BLaER1 (cell line): ENCODE measurements around the gene SLC25A44.

Experiments used
- H3K27ac ChIP-seq: shearing (Covaris generic); formaldehyde crosslinking; 2 replicates; pipeline ENCODE4 v1.8.1; 2022
- H3K27me3 ChIP-seq: shearing (Covaris generic); formaldehyde crosslinking; 2 replicates; pipeline ENCODE4 v1.8.1; 2022
- H3K36me3 ChIP-seq: shearing (Covaris generic); formaldehyde crosslinking; 2 replicates; pipeline ENCODE4 v1.8.1; 2022
- H3K4me1 ChIP-seq: shearing (Covaris generic); formaldehyde crosslinking; 2 replicates; pipeline ENCODE4 v1.8.1; 2022
- H3K4me2 ChIP-seq: shearing (Covaris generic); formaldehyde crosslinking; 2 replicates; pipeline ENCODE4 v1.8.1; 2022
- H3K4me3 ChIP-seq: shearing (Covaris generic); formaldehyde crosslinking; 2 replicates; pipeline ENCODE4 v1.8.1; 2022
- H3K9ac ChIP-seq: shearing (Covaris generic); formaldehyde crosslinking; 2 replicates; pipeline ENCODE4 v1.8.1; 2022
- H3K9me3 ChIP-seq: shearing (Covaris generic); formaldehyde crosslinking; 2 replicates; pipeline ENCODE4 v1.8.1; 2022
- H4K20me1 ChIP-seq: shearing (Covaris generic); formaldehyde crosslinking; 2 replicates; pipeline ENCODE4 v1.8.1; 2022
- Cebpa-rat ChIP-seq: shearing (Covaris generic); IDR thresholded peaks from 2 replicates; pipeline ENCODE4 v1.8.1; 2022

Gene SLC25A44

DNA sequence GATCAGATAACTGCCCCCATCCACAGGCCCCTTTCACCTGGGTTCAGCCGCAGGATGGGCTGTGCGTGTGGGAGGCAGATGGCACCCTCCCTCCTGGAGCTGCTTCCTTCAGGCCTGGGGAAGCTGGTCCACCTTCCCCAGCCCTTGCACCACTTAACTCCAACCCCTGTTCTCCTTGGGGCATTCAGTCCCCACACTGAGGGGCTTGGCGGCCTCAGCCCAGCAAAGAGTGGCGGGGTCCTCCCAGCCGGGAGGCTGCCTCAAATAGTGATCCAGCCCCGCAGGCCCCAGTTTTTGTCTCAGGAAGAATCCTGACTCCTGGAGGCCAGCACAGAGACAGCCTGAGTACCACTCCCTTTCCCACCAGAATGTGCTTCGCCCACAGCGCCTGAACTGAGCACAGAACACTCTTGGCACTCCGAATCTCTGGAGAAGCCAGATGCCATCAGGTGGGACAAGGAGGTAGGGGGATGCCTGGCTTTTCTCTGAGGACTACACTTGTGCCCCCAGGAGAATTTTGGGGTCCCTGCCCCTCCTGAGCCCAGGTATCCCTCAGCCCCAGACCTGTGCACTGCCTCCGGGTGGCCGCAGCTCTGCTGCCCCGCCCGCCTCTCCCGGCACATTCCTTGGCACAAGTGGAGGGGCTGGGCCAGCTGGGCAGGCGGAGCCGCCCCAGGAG, 53.0 kb downstream of the SLC25A44 start:
- Histone ChIP-seq H3K4me3 (no peak overlapping the region), H3K27me3 (peaks cover 23% of the 10 kb centered on the region), H4K20me1 (peaks cover 93% of the 10 kb centered on the region), H3K9me3 (no peaks in the 10 kb centered on the region), H3K36me3 (peaks cover 49% of the 10 kb centered on the region), H3K4me1 (peaks cover 37% of the 10 kb centered on the region), H3K27ac (no peak overlapping the region; the same call in 1 of the 2 replicates), H3K9ac (no peak overlapping the region), H3K4me2 (peak overlapping the region; percentile 99)
- no peak for TF ChIP-seq Cebpa-rat

DNA sequence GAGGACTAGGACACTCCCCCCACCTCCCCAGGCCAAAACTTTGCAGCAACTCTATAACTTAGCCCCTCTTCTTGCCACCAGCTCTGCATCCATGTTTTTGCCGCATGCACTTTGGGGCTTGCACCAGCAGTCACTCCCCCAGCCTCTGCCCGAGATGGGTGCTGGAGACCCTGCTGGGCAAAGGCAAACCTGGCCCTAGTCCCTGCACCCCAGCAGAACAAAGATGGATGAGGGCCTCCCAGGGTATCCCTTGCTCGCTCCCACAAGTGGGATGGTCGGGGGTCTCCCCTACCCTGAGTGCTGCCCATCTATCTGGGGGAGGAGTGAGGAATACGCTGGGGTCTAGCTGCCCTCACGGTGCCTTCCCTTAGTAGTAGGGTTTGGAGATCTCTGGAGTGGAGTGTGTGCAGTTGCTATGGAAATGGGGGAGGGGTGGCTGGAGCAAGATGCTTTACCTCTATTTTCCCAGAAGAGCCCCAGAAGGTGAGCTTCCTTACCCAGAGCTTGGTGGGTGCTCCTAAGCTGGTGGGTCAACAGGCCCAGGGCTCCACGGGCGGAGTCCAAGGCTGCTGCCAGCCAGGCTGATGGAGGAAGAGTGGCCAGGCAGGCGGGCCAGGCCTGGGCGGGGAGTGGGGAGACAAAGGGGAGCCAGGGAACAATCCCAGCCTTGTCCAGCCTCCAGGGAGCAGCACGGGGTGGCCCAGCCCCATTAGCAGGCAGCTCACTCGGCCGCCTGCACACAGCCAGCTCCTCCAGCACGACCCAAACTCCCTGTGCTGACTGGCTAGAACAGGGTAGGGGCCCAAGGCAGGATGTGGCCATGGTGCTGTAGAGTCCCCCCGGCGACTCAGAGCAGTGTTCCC, 53.8 kb downstream of the SLC25A44 start, which contains the start of gene PAQR6:
Gene PAQR6 (minus strand): TSS at position 597 of the 863 bp plus-strand sequence. CDS start 1,325 bp downstream, outside the sequence.
- Histone ChIP-seq H3K27ac (no peak within 1 kb of the TSS; the same call in 1 of the 2 replicates), H3K4me3 (no peak within 1 kb of the TSS)
- TF ChIP-seq Cebpa-rat = no peak

DNA sequence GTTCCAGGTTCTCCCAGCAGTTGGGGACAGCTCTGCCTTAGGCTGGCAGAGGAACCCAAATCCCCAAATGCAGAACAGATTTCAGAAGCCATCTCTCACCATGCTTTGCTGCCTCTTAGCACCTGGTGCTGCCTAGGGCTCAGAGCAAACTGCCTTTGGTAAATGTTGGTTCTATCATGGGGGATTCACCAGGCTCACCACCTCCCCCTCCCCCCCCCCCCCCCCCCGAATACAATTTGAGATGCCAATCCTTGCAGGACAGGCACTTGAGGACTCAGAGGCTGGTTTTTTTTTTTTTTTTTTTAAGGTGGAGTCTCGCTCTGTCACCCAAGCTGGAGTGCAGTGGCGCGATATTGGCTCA, 54.4 kb downstream of the SLC25A44 start:
- Histone ChIP-seq H3K4me3 (no peak overlapping the region), H3K36me3 (peaks cover 63% of the 10 kb centered on the region), H3K9ac (no peak overlapping the region), H3K27me3 (peaks cover 23% of the 10 kb centered on the region), H3K4me1 (peaks cover 27% of the 10 kb centered on the region), H4K20me1 (peaks cover 89% of the 10 kb centered on the region), H3K27ac (no peak overlapping the region), H3K4me2 (no peak overlapping the region), H3K9me3 (no peaks in the 10 kb centered on the region)
- TF ChIP-seq Cebpa-rat = no peak

More for the DNA sequence above, 53.8 kb downstream of the SLC25A44 start, which contains the start of gene PAQR6:
- Histone ChIP-seq H3K4me2 (peak within 1 kb of the TSS; percentile 99), H3K27me3 (peaks cover 23% of the 10 kb centered on the region), H3K9ac (no peak within 1 kb of the TSS), H4K20me1 (peaks cover 91% of the 10 kb centered on the region), H3K36me3 (peaks cover 57% of the 10 kb centered on the region), H3K9me3 (no peaks in the 10 kb centered on the region), H3K4me1 (peaks cover 29% of the 10 kb centered on the region)

DNA sequence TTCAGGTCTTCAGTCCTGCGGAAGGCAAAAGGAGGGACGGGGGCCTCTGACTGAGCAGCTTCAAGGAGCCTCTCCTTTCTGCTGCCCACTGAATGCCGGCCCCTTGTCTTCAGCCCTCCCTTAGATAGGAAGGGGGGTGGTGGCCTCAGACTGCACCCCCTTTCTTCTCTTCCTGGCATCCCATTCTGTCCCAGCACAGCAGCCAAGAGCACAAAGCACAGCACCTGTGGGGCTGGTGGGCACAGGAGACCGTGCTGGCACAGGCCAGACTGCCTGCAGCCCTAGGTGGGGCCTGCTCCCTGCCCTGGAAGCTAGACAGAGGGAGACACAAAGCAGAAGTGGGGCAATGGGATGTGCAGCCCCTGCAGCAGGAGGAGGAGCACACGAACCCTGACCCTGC, 55.7 kb downstream of the SLC25A44 start:
- Histone ChIP-seq H3K9ac (no peak overlapping the region), H3K4me3 (no peak overlapping the region), H4K20me1 (peaks cover 84% of the 10 kb centered on the region), H3K36me3 (peaks cover 72% of the 10 kb centered on the region), H3K27ac (no peak overlapping the region), H3K27me3 (peaks cover 15% of the 10 kb centered on the region), H3K4me2 (no peak overlapping the region), H3K4me1 (peaks cover 24% of the 10 kb centered on the region), H3K9me3 (no peaks in the 10 kb centered on the region)
- no peak for TF ChIP-seq Cebpa-rat

DNA sequence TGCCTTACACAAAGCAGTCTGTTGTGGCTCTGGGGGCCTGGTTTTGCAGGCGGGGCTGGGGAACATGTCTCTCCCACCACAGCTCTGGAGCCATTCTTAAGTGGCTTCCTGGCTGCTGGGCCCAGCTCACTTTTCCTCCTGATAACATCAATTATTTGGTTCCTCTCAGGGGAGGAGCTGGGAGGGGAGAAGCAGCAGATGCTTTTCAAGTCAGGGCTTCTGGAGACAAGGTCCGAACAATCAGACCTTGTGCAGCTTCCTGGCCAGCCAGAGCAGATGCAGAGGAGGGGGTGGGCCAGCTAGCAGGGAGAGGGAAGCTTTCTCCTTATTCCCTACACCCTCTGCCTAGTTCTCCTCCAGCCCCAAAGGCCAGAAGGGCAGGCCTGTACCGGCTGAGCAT, 57.6 kb downstream of the SLC25A44 start:
- no peaks in the 10 kb centered on the region for H3K9me3 ChIP-seq
- no peak overlapping the region for H3K9ac ChIP-seq
- H3K27me3 ChIP-seq = no peaks in the 10 kb centered on the region; the same call in 1 of the 2 replicates
- peaks cover 76% of the 10 kb centered on the region for H4K20me1 ChIP-seq
- H3K36me3 ChIP-seq = peaks cover 91% of the 10 kb centered on the region
- no peak for TF ChIP-seq Cebpa-rat
- H3K4me1 ChIP-seq = peaks cover 5% of the 10 kb centered on the region
- H3K27ac ChIP-seq = no peak overlapping the region
- H3K4me2 ChIP-seq = no peak overlapping the region
- no peak overlapping the region for H3K4me3 ChIP-seq

DNA sequence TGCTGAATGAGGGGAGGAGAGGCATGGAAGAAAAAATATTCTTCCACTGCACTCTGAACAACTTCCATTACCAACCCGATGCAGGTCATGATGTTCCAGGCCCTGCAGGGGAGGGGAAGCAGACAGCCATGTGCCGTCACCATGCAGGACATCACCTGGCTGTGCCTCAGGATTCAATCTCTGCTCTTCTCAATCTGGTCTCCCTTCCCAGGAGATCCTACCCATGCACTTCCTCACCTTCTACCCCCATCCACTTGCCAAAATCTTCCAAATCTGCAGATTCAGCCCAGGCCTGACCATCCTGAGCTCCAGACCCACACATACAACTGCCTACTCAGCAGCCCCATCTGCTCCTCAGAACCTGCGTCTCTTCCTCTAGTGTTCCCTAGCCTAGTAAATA, 59.7 kb downstream of the SLC25A44 start:
- Histone ChIP-seq H3K4me2 (no peak overlapping the region), H3K9me3 (no peaks in the 10 kb centered on the region), H3K27me3 (no peaks in the 10 kb centered on the region), H4K20me1 (peaks cover 65% of the 10 kb centered on the region), H3K4me3 (no peak overlapping the region), H3K36me3 (peaks cover 100% of the 10 kb centered on the region), H3K9ac (no peak overlapping the region), H3K27ac (no peak overlapping the region), H3K4me1 (no peaks in the 10 kb centered on the region)
- no peak for TF ChIP-seq Cebpa-rat

DNA sequence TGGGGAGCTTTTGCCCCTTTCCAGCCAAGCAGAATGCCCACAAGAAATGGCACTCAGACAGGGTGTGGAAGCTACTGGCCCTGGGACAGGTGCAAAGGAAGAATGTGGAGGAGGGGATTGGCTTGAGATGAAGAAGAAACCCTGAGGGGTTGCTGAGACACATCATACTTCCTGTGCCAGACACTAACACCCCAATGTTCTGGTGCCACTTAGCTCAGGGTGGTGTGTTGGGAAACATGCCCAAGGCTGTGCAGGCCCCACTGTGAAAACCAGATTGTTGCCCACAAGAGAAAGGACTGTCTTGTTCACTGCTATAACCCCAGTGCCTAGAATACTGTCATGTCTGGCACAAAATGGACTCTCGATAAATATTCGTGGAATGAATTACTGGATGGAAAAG, 63.8 kb downstream of the SLC25A44 start:
- no peak overlapping the region for H3K27ac ChIP-seq
- peaks cover 100% of the 10 kb centered on the region for H3K36me3 ChIP-seq
- H3K4me2 ChIP-seq = no peak overlapping the region
- TF ChIP-seq Cebpa-rat = no peak
- no peaks in the 10 kb centered on the region for H3K9me3 ChIP-seq
- no peaks in the 10 kb centered on the region for H3K4me1 ChIP-seq
- peaks cover 44% of the 10 kb centered on the region; the same call in 1 of the 2 replicates for H4K20me1 ChIP-seq
- no peak overlapping the region for H3K9ac ChIP-seq
- H3K4me3 ChIP-seq = no peak overlapping the region
- H3K27me3 ChIP-seq = no peaks in the 10 kb centered on the region

DNA sequence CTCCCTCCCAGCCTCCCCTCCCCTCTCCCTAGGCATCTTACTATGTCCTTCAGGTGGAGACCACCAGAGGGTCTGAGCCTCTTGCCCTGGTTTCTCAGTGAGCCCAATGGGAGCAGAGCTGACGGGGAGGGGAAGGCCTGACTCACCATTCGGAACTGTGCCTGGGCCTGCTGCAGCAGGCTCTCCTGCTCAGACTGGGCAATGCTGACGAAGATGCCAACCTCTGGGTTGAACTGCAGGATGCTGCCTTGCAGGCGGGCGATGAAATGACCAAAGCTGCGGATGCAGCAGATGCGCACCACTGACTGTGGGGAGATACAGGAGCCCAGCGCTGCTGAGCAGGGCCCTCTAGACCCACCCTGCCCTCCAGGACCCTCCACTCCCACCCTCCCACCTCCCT, 65.0 kb downstream of the SLC25A44 start:
- H3K9ac ChIP-seq = no peak overlapping the region

DNA sequence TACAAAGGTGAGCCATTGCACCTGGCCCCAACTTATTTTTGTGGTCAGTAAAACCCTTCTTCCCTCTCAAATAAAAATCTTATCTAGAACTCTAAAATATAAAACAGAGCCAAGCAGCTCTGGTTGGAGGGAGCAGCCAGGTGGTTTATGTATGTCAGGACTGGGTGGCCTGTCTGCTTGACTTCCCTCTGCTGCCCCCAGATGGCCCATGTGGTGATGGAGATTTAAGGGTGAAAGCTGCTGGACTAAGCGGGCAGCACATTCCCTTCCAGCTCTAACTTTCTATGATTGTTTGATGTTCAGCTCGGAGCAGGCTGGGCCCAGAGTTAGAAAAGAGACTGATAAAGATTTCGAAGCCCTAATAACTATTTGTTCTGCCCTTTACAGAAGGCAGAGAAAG, 65.9 kb downstream of the SLC25A44 start:
- Histone ChIP-seq H3K4me2 (no peak overlapping the region), H3K4me3 (no peak overlapping the region), H3K27ac (no peak overlapping the region), H3K9me3 (no peaks in the 10 kb centered on the region), H3K36me3 (peaks cover 100% of the 10 kb centered on the region), H4K20me1 (peaks cover 48% of the 10 kb centered on the region; the same call in 1 of the 2 replicates), H3K9ac (no peak overlapping the region), H3K27me3 (no peaks in the 10 kb centered on the region), H3K4me1 (no peaks in the 10 kb centered on the region)
- TF ChIP-seq Cebpa-rat = no peak

More for the DNA sequence above, 65.0 kb downstream of the SLC25A44 start:
- Histone ChIP-seq H3K27me3 (no peaks in the 10 kb centered on the region), H3K9me3 (no peaks in the 10 kb centered on the region), H4K20me1 (peaks cover 49% of the 10 kb centered on the region; the same call in 1 of the 2 replicates), H3K4me1 (no peaks in the 10 kb centered on the region), H3K36me3 (peaks cover 100% of the 10 kb centered on the region), H3K4me2 (no peak overlapping the region), H3K4me3 (no peak overlapping the region), H3K27ac (no peak overlapping the region)
- no peak for TF ChIP-seq Cebpa-rat

DNA sequence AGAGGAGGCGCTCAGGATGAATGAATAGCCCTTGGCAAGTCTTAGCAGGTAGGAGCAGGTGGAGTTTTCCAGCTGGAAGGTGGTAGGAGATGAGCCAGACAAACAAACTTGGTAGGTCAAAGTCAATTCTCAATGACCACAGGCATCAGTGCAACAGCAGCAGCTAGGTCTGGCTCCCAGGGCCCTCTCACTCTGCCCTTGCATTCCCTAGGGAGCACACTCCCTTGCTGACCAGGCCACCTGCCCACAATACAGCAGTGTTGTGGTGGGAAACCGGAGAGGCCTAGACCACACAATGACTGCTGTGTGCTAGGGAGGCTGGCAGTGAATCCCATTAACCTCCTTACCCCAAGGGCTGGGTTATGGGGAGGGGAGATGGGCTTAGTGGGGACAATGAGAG, 67.0 kb downstream of the SLC25A44 start:
- no peaks in the 10 kb centered on the region for H3K27me3 ChIP-seq
- no peak overlapping the region for H3K4me2 ChIP-seq
- H3K9me3 ChIP-seq = no peaks in the 10 kb centered on the region
- TF ChIP-seq Cebpa-rat = no peak
- H3K36me3 ChIP-seq = peaks cover 100% of the 10 kb centered on the region
- no peaks in the 10 kb centered on the region for H3K4me1 ChIP-seq
- no peak overlapping the region for H3K9ac ChIP-seq
- no peak overlapping the region for H3K27ac ChIP-seq
- H4K20me1 ChIP-seq = peaks cover 54% of the 10 kb centered on the region
- no peak overlapping the region for H3K4me3 ChIP-seq
